ENCODE measurements around the gene CAPN12. TPM values are rescaled to one million over a fixed set of nuclear protein-coding genes. Genes with fewer than 3 reads are reported as not detected.
A peak's percentile ranks its signal among the peaks of the same experiment; 100 is the strongest.

Gene CAPN12
- polyA plus RNA-seq, 4 donors, result 2.4 to 46.2 (median 14.4) TPM

GRCh38 chr19:38722947-38723605 lies 21.2 kb downstream of the CAPN12 start:
- Histone ChIP-seq H3K9me3 (ENCODE audit: control insufficient read depth in 2 of 2, insufficient read depth in 1 of 2, low read depth in 1 of 2, low read length in 1 of 2) (no peaks in the 10 kb centered on the region), H3K36me3 (ENCODE audit: control insufficient read depth in 3 of 3, insufficient read depth in 2 of 3, low read depth in 1 of 3, low read length in 3 of 3) (peaks cover 27 to 100% (median 69%) of the 10 kb centered on the region in 3 donors), H3K27ac (ENCODE audit: low read depth in 1 of 3, low read length in 2 of 3) (peak overlapping the region in 2 of 3 donors; percentile 63 to 82), H3K27me3 (ENCODE audit: control insufficient read depth in 3 of 3, insufficient read depth in 3 of 3, low read length in 3 of 3) (no peaks in the 10 kb centered on the region), H3K4me3 (ENCODE audit: low read depth in 1 of 3, low read length in 3 of 3) (no peak overlapping the region), H3K4me1 (ENCODE audit: control insufficient read depth in 3 of 3, insufficient read depth in 2 of 3, low read depth in 1 of 3, low read length in 2 of 3) (peaks cover 0 to 59% (median 0%) of the 10 kb centered on the region in 3 donors)
- 87 to 88% (median 88%) methylated on average over 10 of the region's 10 CpGs for WGBS, 3 donors
- DNase-seq, result no peak
- no peak for FAIRE-seq

DNA sequence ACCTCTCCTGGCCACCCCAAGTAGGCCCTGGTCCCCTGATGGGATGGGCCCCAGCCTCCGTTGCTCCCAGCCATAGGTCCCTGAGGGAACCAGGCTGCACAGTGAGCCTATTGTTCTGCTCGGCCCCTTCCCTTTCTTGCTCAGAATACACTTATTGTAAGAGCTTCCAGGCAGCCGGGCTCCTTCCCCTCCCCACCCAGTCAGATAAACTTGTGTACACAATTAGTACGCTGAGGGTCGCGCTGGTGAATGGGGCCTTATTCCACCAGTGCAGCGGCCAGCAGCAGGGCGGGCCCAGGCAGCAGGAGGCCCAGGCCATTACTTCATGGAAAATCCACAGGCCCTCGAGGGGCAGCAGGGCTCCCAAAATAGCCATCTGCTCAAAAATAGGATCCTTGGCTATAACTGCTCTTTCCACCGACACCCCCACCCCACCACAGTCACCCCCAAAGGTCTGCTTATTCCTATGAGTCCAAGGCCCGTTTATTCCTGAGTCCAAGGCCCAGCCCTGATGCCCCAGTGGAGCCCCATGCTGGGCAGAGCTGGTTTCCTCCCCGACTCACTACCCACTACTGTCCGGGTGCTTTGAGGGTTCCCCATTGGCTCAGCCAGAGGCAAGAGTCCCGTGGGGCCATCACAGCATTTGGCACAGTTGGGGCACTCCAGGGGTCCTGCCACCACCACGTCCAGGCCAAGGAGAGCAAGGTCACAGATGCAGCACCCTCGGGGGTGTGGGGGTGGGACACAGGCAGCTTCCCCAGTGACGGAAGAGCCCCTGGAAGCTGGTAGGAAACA lies 22.1 kb downstream of the CAPN12 start:
- DNase-seq, result peak in 1 of 2 donors; percentile 61
- WGBS, 3 donors, result 55 to 65% (median 59%) methylated on average over 17 of the region's 17 CpGs
- H3K27ac ChIP-seq (ENCODE audit: low read depth in 1 of 3, low read length in 2 of 3), result peak overlapping the region in 2 of 3 donors; percentile 63 to 82

GRCh38 chr19:38721496-38721895 lies 22.8 kb downstream of the CAPN12 start:
- Histone ChIP-seq H3K9me3 (ENCODE audit: control insufficient read depth in 2 of 2, insufficient read depth in 1 of 2, low read depth in 1 of 2, low read length in 1 of 2) (no peaks in the 10 kb centered on the region), H3K27me3 (ENCODE audit: control insufficient read depth in 3 of 3, insufficient read depth in 3 of 3, low read length in 3 of 3) (no peaks in the 10 kb centered on the region), H3K27ac (ENCODE audit: low read depth in 1 of 3, low read length in 2 of 3) (peak overlapping the region in 2 of 3 donors; percentile 63 to 82), H3K36me3 (ENCODE audit: control insufficient read depth in 3 of 3, insufficient read depth in 2 of 3, low read depth in 1 of 3, low read length in 3 of 3) (peaks cover 28 to 100% (median 80%) of the 10 kb centered on the region in 3 donors), H3K4me3 (ENCODE audit: low read depth in 1 of 3, low read length in 3 of 3) (no peak overlapping the region), H3K4me1 (ENCODE audit: control insufficient read depth in 3 of 3, insufficient read depth in 2 of 3, low read depth in 1 of 3, low read length in 2 of 3) (peaks cover 0 to 52% (median 0%) of the 10 kb centered on the region in 3 donors)
- no peak for FAIRE-seq
- WGBS, 3 donors, result 88 to 91% (median 89%) methylated on average over 20 of the region's 20 CpGs
- no peak for DNase-seq

More for the DNA sequence above, 22.1 kb downstream of the CAPN12 start:
- Histone ChIP-seq H3K4me3 (ENCODE audit: low read depth in 1 of 3, low read length in 3 of 3) (no peak overlapping the region), H3K36me3 (ENCODE audit: control insufficient read depth in 3 of 3, insufficient read depth in 2 of 3, low read depth in 1 of 3, low read length in 3 of 3) (peaks cover 33 to 100% (median 76%) of the 10 kb centered on the region in 3 donors), H3K4me1 (ENCODE audit: control insufficient read depth in 3 of 3, insufficient read depth in 2 of 3, low read depth in 1 of 3, low read length in 2 of 3) (peaks cover 0 to 52% (median 0%) of the 10 kb centered on the region in 3 donors), H3K9me3 (ENCODE audit: control insufficient read depth in 2 of 2, insufficient read depth in 1 of 2, low read depth in 1 of 2, low read length in 1 of 2) (no peaks in the 10 kb centered on the region), H3K27me3 (ENCODE audit: control insufficient read depth in 3 of 3, insufficient read depth in 3 of 3, low read length in 3 of 3) (no peaks in the 10 kb centered on the region)
- no peak for FAIRE-seq

GRCh38 chr19:38720559-38721236 lies 23.6 kb downstream of the CAPN12 start:
- H3K4me1 ChIP-seq (ENCODE audit: control insufficient read depth in 3 of 3, insufficient read depth in 2 of 3, low read depth in 1 of 3, low read length in 2 of 3), result peaks cover 0 to 52% (median 0%) of the 10 kb centered on the region in 3 donors
- no peaks in the 10 kb centered on the region for H3K9me3 ChIP-seq (ENCODE audit: control insufficient read depth in 2 of 2, insufficient read depth in 1 of 2, low read depth in 1 of 2, low read length in 1 of 2)
- no peaks in the 10 kb centered on the region for H3K27me3 ChIP-seq (ENCODE audit: control insufficient read depth in 3 of 3, insufficient read depth in 3 of 3, low read length in 3 of 3)
- WGBS, 3 donors, result 88 to 91% (median 89%) methylated on average over 15 of the region's 15 CpGs
- H3K4me3 ChIP-seq (ENCODE audit: low read depth in 1 of 3, low read length in 3 of 3), result no peak overlapping the region
- H3K27ac ChIP-seq (ENCODE audit: low read depth in 1 of 3, low read length in 2 of 3), result peak overlapping the region in 2 of 3 donors; percentile 11 to 82
- FAIRE-seq (no peak), DNase-seq (no peak)
- peaks cover 27 to 100% (median 81%) of the 10 kb centered on the region in 3 donors for H3K36me3 ChIP-seq (ENCODE audit: control insufficient read depth in 3 of 3, insufficient read depth in 2 of 3, low read depth in 1 of 3, low read length in 3 of 3)

GRCh38 chr19:38719761-38720558 lies 24.3 kb downstream of the CAPN12 start:
- H3K36me3 ChIP-seq (ENCODE audit: control insufficient read depth in 3 of 3, insufficient read depth in 2 of 3, low read depth in 1 of 3, low read length in 3 of 3), result peaks cover 25 to 100% (median 77%) of the 10 kb centered on the region in 3 donors
- 75 to 83% (median 81%) methylated on average over 21 to 24 of the region's 24 CpGs for WGBS, 3 donors
- no peaks in the 10 kb centered on the region for H3K9me3 ChIP-seq (ENCODE audit: control insufficient read depth in 2 of 2, insufficient read depth in 1 of 2, low read depth in 1 of 2, low read length in 1 of 2)
- H3K27me3 ChIP-seq (ENCODE audit: control insufficient read depth in 3 of 3, insufficient read depth in 3 of 3, low read length in 3 of 3), result no peaks in the 10 kb centered on the region
- FAIRE-seq, result no peak
- no peak overlapping the region for H3K4me3 ChIP-seq (ENCODE audit: low read depth in 1 of 3, low read length in 3 of 3)
- H3K4me1 ChIP-seq (ENCODE audit: control insufficient read depth in 3 of 3, insufficient read depth in 2 of 3, low read depth in 1 of 3, low read length in 2 of 3), result peaks cover 0 to 49% (median 0%) of the 10 kb centered on the region in 3 donors
- DNase-seq, result peak in 1 of 2 donors; percentile 51
- peak overlapping the region in 2 of 3 donors; percentile 11 to 82 for H3K27ac ChIP-seq (ENCODE audit: low read depth in 1 of 3, low read length in 2 of 3)

DNA sequence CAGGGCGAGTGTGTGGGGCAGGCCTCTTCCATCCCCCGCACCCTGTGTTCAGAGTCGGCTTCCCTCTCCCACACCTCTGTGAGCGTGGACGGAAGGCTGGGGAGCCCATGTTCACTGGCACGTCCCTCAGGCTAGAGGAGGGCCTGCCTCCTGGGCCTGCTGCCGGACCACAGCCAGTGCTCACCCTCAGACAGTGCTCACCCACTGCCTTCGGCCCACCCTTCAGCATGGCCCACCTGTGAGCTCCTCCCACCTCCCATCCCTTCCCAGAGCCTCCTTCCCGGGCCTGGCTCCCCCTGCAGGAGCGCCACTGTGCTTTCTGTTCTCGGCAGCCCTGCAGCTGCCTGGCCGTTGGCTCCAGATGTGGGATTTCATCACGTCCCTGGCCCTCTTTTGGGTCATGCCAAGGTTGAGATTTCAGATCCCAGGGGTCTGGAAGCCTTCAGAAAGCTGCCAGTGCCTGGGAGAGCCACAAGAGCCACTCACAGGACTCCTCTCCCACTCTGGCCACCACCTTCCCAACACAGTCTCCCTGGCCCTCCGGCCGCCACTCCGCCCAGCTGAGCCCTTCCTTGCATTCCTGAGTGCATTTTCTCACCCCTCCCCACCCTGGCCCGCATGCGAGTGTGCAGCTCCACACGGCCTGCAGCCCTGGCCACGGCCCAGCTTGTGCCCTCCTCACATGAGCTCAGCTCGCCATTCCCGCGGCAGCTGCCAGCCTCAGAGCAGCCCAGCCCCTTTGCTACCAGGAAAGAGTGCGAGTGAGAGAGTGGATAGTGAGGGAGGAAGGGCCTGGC lies 25.3 kb downstream of the CAPN12 start:
- H3K36me3 ChIP-seq (ENCODE audit: control insufficient read depth in 3 of 3, insufficient read depth in 2 of 3, low read depth in 1 of 3, low read length in 3 of 3), result peaks cover 20 to 100% (median 79%) of the 10 kb centered on the region in 3 donors
- FAIRE-seq (no peak), DNase-seq (no peak)
- H3K27ac ChIP-seq (ENCODE audit: low read depth in 1 of 3, low read length in 2 of 3), result peak overlapping the region in 2 of 3 donors; percentile 8 to 82
- H3K4me1 ChIP-seq (ENCODE audit: control insufficient read depth in 3 of 3, insufficient read depth in 2 of 3, low read depth in 1 of 3, low read length in 2 of 3), result peaks cover 0 to 49% (median 0%) of the 10 kb centered on the region in 3 donors
- no peaks in the 10 kb centered on the region for H3K27me3 ChIP-seq (ENCODE audit: control insufficient read depth in 3 of 3, insufficient read depth in 3 of 3, low read length in 3 of 3)
- H3K4me3 ChIP-seq (ENCODE audit: low read depth in 1 of 3, low read length in 3 of 3), result no peak overlapping the region
- WGBS, 3 donors, result 68 to 82% (median 81%) methylated on average over 22 to 24 of the region's 24 CpGs
- H3K9me3 ChIP-seq (ENCODE audit: control insufficient read depth in 2 of 2, insufficient read depth in 1 of 2, low read depth in 1 of 2, low read length in 1 of 2), result no peaks in the 10 kb centered on the region

DNA sequence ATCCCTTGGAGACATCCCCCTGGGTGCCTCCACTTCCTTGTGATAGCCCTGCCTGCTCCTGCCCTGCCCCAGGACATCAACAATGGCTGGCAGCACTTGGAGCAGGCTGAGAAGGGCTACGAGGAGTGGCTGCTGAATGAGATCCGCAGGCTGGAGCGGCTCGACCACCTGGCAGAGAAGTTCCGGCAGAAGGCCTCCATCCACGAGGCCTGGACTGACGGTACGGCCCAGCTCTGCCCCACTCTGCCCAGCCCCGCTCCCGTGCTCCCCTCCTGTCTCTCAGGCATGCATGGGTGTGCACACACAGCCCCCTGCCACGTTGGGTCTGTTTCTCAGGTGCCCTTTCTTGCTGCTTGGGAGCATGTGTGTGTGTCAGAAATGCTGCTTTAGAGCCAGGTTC lies 26.4 kb downstream of the CAPN12 start:
- no peak for DNase-seq
- Histone ChIP-seq H3K27ac (ENCODE audit: low read depth in 1 of 3, low read length in 2 of 3) (no peak overlapping the region), H3K4me3 (ENCODE audit: low read depth in 1 of 3, low read length in 3 of 3) (no peak overlapping the region), H3K4me1 (ENCODE audit: control insufficient read depth in 3 of 3, insufficient read depth in 2 of 3, low read depth in 1 of 3, low read length in 2 of 3) (peaks cover 0 to 49% (median 0%) of the 10 kb centered on the region in 3 donors), H3K36me3 (ENCODE audit: control insufficient read depth in 3 of 3, insufficient read depth in 2 of 3, low read depth in 1 of 3, low read length in 3 of 3) (peaks cover 24 to 100% (median 74%) of the 10 kb centered on the region in 3 donors), H3K9me3 (ENCODE audit: control insufficient read depth in 2 of 2, insufficient read depth in 1 of 2, low read depth in 1 of 2, low read length in 1 of 2) (no peaks in the 10 kb centered on the region), H3K27me3 (ENCODE audit: control insufficient read depth in 3 of 3, insufficient read depth in 3 of 3, low read length in 3 of 3) (no peaks in the 10 kb centered on the region)
- FAIRE-seq, result no peak
- WGBS, 3 donors, result 88 to 91% (median 89%) methylated on average over 11 of the region's 11 CpGs

Data from small intestine (tissue), 7 donors.